Astrocyte of the spinal cord (primary cell): ENCODE data around the gene TMC4.
A peak's percentile ranks its signal among the peaks of the same experiment; 100 is the strongest.
"Not testable (repeated sequence)": the region's sequence is repeated elsewhere in the genome, so short reads cannot be mapped to it uniquely, and the experiment has no call there.

Experiments
- DNase-seq: peaks from one replicate; pipeline ENCODE4 v3.0.0; 2011; ENCODE audit warnings: low read depth, low spot score
- H3K4me3 ChIP-seq: 2 replicates; pipeline ENCODE4 v1.5.1; 2011; ENCODE audit warnings: low read depth, mild to moderate bottlenecking, low read length, moderate library complexity
- CTCF ChIP-seq: IDR thresholded peaks from 2 replicates; pipeline ENCODE4 v1.5.1; 2012; ENCODE audit warnings: low read depth, mild to moderate bottlenecking, low read length, inconsistent platforms
- in situ Hi-C: cut with HindIII; loops from 2 replicates; pipeline ENCODE4 v1.10.0; 2017; ENCODE audit warnings: low sequenced_read_pairs

Gene TMC4

DNA sequence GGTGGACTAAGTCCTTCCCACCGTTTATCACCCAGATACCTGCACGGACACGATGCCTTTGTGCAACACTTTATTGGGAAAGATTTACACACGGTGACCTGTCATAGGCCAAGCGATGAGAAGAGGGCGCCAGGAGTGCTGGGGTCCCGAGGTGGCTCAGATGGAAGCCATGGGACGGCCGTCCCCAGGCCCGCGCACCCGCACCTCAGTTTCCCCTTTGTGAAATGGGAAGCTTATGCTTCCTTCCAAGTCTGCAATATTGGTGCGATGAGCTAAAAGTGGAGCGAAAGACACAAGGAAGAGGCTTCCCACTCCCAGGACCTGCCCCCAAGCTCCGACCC lies 369 bp upstream of the TMC4 start:
- H3K4me3 ChIP-seq: no peak overlapping the region
- TF ChIP-seq CTCF: no peak
- DNase-seq: no peak
- in situ Hi-C loops: no loop called here

DNA sequence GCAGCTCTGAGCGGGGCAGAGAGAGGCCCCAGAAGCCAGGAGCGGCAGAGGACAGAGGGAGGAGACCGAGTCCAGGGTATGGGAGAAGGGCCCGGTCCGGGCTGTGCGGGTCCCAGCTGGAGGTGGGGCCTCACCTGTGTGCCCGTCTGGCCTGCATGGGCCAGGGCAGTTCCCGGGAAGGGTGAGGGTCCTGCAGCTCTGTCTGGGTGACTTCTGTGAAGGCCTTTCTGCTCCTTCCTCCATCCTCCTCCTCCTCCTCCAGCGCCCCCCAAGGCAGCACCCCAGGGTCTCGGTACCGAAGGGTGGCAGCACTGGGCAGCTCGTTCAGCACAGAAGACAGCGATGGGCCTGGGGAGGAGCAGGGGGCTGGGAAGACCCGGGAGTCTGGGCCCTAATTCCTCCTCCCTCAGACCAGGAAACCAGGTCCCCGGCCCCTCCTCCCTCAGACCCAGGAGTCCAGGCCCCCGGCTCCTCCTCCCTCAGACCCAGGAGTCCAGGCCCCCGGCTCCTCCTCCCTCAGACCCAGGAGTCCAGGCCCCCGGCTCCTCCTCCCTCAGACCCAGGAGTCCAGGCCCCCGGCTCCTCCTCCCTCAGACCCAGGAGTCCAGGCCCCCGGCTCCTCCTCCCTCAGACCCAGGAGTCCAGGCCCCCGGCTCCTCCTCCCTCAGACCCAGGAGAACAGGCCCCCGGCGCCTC lies 1.1 kb downstream of the TMC4 start:
- in situ Hi-C loops, H3K4me3 ChIP-seq, DNase-seq: not testable (repeated sequence)

- TF ChIP-seq CTCF: no peak
- no peak for DNase-seq
- in situ Hi-C loops: no loop called here
- H3K4me3 ChIP-seq: no peak overlapping the region
These were observed 3.7 kb downstream of the TMC4 start for GRCh38 chr19:54169149-54169740.

DNA sequence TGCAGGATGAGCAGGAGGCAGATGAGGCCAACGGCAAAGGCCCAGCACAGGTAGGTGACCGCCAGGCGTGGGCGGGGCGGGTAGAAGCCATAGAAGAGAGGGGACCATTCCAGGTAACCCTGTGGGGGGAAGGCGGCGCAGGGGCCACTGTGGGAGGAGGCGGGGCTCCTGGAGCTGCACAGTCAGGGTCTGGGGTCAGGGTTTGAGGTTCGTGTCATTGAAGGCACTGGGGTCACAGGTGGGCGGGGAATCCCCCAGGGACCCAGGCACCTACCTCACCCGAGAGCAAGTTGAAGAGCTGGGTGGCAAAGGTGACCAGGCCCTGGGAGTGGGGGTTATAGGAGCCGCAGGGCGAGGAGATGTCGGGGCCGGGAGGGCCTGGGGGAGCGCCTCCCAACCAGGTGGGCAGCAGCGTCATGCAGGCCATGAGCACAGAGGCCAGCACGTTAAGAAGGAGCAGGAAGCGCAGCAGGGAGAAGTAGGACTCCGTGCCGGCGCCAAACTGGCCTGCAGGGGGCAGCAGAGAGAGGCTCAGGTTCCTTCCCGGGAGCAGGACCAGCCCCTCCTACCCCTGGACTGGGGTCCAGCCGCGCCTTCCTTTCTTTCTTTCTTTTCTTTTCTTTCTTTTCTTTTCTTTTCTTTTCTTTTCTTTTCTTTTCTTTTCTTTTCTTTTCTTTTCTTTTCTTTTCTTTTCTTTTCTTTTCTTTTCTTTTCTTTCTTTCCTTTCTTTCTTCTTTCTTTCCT lies 4.6 kb downstream of the TMC4 start:
- peak; percentile 81 for DNase-seq
- H3K4me3 ChIP-seq: no peak overlapping the region
- in situ Hi-C loops: no loop called here
- TF ChIP-seq CTCF: peak; percentile 96

DNA sequence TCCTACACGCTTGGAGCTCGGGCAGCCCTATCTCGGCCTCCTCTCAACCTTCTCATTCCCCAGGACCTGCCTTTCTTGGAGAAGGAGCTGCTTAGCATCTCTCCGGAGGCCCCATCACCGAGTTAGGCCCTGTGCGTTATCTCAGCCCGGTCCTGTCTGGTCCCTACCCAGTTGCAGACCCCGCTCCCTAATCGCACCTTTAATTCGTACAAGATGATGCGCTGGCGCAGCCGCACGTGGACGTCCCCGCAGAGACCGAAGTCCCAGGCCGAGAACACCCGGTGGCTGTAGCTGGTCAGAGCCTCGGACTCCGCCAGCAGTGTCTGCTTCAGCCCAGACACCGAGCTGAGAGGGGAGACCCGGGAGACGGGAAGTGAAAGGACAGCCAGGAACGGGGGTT lies 7.7 kb downstream of the TMC4 start:
- H3K4me3 ChIP-seq: no peak overlapping the region
- TF ChIP-seq CTCF: no peak
- no peak for DNase-seq
- in situ Hi-C loops: no loop called here

DNA sequence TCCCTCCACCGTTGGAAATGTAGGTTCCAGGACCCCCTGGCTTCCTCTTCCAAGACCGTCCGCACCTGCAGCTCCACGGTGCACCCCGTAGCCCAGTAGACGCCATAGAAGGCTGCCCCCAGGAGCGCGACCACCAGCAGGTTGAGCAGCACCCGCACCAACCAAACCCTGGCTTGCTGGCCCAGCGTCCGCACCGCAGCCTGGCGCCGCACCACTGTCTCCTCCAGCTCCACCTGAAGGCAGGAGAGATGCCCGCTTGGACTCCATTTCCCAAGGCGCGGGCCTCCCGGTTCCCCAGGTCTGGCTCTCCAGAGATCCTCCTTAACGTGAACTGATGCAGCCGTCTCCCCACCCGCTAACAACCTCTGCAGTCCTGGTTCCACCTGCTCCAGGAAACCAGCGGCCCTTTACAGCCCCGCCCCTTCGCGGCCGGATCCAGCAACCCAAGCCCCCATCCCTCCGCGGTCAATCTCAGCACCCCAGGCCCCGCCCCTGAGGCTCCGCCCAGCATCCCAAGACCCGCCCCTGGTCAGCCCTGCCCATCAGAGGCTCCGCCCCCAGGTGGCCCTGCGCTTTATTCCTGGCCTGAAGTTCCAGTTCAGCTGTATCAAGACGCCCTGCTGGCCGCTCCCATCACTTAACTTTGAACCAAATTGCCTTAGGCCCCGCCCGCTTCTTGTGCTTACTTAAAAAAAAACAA lies 8.4 kb downstream of the TMC4 start:
- no peak for TF ChIP-seq CTCF
- in situ Hi-C loops: no loop called here
- no peak overlapping the region for H3K4me3 ChIP-seq
- DNase-seq: no peak
